HL-60 (cell line): Measurements from ENCODE around the gene SCYL2.

Experiments
- CTCF ChIP-seq: IDR thresholded peaks from one replicate; pipeline ENCODE4 v1.5.1; 2011; ENCODE audit warnings: low read length, control low read depth, inconsistent platforms; ENCODE audit not compliant: insufficient read depth
- GABPA ChIP-seq: IDR thresholded peaks from 2 replicates; pipeline ENCODE4 v1.6.1; 2012; ENCODE audit warnings: low read depth

- TF ChIP-seq CTCF: no peak
- TF ChIP-seq GABPA: no peak
Measured at GRCh38 chr12:100326208-100326607, 59.2 kb downstream of the SCYL2 start.
